HG03025 (cell line): ENCODE results near the gene PTTG1.

Source experiments
- ATAC-seq: cut with Tn5 transposase; IDR thresholded peaks from one replicate; pipeline ENCODE4 v1.9.1; 2021; ENCODE audit warnings: mild to moderate bottlenecking, moderate library complexity; ENCODE audit not compliant: unreplicated experiment, low FRiP score

The PTTG1 gene

GRCh38 chr5:160468363-160468975, 46.8 kb downstream of the PTTG1 start:
- no peak for ATAC-seq

- no peak for ATAC-seq
These were observed 47.8 kb downstream of the PTTG1 start for GRCh38 chr5:160469156-160470144.

- ATAC-seq = no peak
These were observed 49.0 kb downstream of the PTTG1 start for GRCh38 chr5:160470437-160471361.

- ATAC-seq = no peak
These were observed 50.1 kb downstream of the PTTG1 start for GRCh38 chr5:160471761-160472160.

- ATAC-seq = no peak
These were observed 50.8 kb downstream of the PTTG1 start for GRCh38 chr5:160472482-160472881.

- no peak for ATAC-seq
These were observed 52.0 kb downstream of the PTTG1 start for GRCh38 chr5:160473681-160474080.

GRCh38 chr5:160474084-160474483, 52.4 kb downstream of the PTTG1 start:
- no peak for ATAC-seq

- ATAC-seq = no peak
These were observed 54.3 kb downstream of the PTTG1 start for GRCh38 chr5:160475864-160476438.

- ATAC-seq = no peak
These were observed 55.8 kb downstream of the PTTG1 start for GRCh38 chr5:160477266-160477970.

GRCh38 chr5:160478163-160478562, 56.5 kb downstream of the PTTG1 start:
- ATAC-seq = no peak
